GM21423 (cell line): ENCODE data around the gene PDZD2.
A peak's percentile ranks its signal among the peaks of the same experiment; 100 is the strongest.

Source experiments
- ATAC-seq: cut with Tn5 transposase; IDR thresholded peaks from one replicate; pipeline ENCODE4 v1.9.1; 2021; ENCODE audit warnings: mild to moderate bottlenecking, moderate library complexity; ENCODE audit not compliant: unreplicated experiment

The PDZD2 gene

DNA sequence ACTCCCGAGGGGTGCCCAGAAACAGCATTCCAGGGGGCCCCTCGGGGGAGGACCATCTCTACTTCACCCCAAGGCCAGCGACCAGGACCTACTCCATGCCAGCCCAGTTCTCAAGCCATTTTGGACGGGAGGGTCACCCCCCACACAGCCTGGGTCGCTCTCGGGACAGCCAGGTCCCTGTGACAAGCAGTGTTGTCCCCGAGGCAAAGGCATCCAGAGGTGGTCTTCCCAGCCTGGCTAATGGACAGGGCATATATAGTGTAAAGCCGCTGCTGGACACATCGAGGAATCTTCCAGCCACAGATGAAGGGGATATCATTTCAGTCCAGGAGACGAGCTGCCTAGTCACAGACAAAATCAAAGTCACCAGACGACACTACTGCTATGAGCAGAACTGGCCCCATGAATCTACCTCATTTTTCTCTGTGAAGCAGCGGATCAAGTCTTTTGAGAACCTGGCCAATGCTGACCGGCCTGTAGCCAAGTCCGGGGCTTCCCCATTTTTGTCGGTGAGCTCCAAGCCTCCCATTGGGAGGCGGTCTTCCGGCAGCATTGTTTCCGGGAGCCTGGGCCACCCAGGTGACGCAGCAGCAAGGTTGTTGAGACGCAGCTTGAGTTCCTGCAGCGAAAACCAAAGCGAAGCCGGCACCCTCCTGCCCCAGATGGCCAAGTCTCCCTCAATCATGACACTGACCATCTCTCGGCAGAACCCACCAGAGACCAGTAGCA, 451.3 kb downstream of the PDZD2 start:
- ATAC-seq = no peak

DNA sequence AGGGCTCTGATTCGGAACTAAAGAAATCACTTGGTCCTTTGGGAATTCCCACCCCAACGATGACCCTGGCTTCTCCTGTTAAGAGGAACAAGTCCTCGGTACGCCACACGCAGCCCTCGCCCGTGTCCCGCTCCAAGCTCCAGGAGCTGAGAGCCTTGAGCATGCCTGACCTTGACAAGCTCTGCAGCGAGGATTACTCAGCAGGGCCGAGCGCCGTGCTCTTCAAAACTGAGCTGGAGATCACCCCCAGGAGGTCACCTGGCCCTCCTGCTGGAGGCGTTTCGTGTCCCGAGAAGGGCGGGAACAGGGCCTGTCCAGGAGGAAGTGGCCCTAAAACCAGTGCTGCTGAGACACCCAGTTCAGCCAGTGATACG, 451.8 kb downstream of the PDZD2 start:
- no peak for ATAC-seq

DNA sequence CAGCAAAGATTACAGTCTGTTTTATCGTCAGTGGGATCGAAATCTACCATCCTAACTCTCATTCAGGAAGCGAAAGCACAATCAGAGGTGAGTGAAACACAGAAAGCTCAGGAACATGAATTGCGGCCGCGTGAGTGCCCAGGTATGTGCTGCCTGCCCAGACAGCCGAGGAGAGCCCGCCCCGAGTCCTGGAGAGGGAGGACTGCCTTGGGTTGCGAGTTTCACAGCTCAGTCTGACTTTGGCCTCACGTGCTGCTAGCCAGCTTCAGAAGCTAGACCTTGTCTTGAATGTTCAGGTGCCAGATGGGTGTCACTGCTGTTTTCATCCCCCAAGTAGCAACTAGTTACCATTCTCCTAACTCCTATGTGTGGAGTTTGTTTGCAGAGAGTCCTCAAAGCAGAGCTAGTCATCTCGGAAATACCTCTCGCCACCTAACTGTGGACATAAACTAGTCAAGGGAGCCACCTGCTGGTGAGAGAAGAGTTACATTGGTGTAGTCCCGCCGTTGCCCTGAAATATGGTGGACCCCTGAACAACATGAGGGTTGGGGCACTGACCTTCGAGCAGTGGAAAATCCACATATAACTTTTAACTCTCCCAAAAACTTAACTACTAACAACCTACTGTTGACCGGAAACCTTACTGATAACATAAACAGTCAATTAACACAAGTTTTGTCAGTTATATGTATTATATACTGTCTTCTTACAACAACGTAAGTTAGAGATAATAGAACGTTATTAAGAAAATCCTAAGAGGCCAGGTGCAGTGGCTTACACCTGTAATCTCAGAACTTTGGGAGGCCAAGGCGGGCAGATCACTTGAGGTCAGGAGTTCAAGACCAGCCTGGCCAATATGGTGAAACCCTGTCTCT, 454.2 kb downstream of the PDZD2 start:
- ATAC-seq = peak; percentile 88

DNA sequence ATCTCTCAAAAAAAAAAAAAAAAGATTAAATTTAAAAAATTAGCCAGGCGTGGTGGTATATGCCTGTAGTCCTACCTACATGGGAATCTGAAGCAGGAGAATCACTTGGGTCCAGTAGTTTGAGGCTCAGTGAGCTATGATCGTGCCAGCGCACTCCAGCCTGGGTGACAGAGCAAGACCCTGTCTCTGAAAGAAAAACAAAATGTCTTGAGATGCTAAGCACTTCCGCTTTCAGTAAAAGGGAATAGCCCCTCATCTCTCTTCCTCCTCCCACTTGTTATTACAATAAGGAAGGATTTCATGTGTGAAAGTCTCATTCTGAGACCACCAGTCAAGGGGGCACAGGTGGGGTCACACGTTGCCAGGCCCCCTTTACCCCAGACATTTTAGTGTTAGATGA, 455.8 kb downstream of the PDZD2 start:
- no peak for ATAC-seq

DNA sequence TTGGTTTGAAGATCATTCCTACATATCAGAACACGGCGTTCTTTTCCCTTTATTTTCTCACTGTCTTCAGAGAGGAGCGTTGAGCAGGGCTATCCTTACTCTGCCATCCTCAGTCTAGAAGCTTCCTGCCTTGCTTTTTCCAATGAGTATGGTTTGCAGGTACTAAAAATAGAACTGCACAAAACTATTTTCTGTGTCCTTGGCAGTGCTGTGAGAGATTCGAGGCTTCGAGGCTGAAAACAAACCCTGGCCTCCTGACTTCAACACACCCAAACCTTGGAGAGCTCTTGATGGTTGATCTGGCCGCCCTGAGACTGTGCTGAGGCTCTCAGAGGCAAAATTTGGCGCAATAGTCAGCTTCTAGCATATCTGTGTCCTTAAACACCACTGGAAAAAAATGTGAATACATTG, 456.3 kb downstream of the PDZD2 start:
- ATAC-seq = no peak

DNA sequence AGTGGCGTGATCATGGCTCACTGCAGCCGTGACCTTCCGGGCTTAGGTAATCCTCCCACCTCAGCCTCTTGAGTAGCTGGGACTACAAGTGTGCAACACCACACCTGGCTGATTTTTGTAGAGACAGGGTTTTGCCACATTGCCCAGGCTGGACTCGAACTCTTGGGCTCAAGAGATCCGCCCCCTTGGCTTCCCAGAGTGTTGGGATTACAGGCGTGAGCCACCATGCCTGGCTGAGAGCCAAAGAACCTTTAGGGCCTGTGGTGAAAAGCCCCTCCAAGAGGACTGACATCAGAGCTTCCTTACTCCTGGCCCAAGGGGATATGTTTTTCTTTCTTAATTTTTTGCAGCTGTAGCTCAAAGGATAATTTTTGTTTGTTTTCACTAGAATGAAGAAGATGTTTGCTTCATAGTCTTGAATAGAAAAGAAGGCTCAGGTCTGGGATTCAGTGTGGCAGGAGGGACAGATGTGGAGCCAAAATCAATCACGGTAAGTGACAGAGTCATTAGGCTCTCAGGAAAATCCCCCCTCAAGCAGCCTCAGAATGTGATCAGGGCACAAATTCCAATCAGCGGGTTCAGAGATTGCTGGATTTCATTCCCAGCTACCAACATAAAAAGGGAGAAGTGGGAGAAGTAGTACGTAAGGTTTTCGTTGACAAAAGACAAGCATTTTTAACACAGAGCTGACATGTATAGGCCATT, 458.1 kb downstream of the PDZD2 start:
- ATAC-seq = no peak

DNA sequence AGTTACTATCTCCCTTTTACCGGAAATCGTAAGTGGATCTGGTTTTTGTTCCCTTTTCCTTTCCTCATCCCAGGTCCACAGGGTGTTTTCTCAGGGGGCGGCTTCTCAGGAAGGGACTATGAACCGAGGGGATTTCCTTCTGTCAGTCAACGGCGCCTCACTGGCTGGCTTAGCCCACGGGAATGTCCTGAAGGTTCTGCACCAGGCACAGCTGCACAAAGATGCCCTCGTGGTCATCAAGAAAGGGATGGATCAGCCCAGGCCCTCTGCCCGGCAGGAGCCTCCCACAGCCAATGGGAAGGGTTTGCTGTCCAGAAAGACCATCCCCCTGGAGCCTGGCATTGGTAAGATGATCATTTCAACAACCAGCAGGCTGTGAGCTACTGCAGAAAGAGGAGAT, 459.4 kb downstream of the PDZD2 start:
- no peak for ATAC-seq

DNA sequence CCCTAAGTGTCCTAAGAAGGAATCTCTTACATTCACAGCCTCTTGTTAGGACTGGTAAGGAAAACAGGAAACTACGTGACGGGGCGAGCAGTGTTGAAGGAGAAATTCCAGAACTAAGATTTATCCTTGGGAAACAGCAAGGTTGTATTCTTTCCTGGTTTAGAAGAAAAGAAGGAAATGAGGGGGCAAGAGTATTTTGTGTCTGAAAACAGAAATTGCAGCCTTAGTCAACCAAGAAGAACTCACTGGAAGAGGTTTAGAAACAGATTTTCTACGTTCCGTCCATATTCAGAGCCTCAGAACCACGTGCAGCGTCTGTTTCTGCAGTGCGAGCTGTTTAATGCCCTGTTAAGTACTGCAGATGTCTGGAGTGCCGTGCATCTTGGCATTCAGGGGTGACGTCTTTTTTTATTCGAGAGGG, 460.0 kb downstream of the PDZD2 start:
- no peak for ATAC-seq

DNA sequence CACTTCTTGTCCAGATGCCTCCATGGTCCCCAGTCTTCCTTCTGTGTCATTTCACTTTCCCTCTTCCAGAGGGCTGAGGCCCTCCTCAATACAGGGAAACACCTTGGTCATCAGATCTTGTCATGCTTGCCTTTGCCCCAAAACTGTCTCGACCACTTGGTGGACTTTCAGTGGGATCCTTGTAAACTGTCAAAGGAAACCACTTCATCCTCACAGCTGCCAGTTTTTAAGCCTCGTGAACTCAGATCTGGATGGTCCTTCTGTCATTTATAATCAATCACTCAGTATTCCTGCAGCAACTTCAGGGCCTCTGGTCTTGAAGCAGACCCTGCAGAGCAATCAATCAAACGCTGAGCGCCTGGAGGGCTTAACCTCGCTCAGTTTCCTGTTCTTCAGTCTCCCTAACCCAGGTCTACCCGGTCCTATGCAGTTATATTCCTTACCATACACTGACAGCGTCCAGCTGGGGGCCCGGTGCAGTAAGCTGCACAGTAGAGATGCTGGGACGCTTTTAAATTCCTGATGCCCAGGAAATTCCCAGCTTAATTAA, 460.6 kb downstream of the PDZD2 start:
- ATAC-seq = no peak

DNA sequence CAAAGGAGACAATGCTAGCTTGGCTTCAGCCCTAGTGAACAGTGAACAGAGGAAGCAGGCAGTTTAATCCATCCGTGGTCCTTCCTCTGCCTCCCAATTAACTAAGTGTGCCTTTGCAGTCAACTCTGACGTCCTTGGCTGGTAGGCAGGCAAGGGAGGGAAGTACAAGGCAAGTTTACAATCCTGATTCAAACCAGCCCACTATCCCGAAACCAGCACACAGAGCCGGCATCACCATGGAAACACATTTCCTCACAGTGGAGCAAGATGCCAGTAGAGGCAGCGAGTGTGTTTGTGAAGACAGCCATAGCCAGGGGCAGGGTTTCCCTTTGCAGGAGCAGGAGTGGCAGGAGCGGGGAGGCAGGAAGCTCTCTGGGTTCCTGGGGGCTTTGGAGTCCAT, 461.3 kb downstream of the PDZD2 start:
- ATAC-seq = no peak

DNA sequence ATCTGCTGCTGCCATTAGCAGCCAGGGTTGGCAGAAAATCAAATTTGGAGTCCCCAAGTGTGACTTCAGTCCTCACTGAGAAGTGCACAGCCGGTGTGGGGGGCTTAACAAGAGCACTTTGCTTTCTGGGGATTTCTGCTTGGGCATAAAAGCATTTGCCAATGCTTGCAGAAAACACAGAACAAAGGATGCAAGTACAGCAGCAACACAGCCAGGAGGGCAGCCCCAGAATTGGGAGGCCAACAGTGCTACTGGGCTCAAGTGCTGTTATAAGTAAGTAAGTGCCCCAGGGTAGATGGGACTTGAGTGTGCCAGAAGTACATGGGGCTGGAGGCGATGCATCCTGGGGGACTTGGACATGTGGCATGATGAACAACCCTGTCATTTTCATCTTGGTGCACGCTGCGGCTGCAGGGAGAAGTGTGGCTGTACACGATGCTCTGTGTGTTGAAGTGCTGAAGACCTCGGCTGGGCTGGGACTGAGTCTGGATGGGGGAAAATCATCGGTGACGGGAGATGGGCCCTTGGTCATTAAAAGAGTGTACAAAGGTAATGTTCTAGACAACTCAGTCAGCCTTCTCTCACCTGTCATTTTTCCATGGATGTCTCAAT, 461.9 kb downstream of the PDZD2 start:
- ATAC-seq = no peak

DNA sequence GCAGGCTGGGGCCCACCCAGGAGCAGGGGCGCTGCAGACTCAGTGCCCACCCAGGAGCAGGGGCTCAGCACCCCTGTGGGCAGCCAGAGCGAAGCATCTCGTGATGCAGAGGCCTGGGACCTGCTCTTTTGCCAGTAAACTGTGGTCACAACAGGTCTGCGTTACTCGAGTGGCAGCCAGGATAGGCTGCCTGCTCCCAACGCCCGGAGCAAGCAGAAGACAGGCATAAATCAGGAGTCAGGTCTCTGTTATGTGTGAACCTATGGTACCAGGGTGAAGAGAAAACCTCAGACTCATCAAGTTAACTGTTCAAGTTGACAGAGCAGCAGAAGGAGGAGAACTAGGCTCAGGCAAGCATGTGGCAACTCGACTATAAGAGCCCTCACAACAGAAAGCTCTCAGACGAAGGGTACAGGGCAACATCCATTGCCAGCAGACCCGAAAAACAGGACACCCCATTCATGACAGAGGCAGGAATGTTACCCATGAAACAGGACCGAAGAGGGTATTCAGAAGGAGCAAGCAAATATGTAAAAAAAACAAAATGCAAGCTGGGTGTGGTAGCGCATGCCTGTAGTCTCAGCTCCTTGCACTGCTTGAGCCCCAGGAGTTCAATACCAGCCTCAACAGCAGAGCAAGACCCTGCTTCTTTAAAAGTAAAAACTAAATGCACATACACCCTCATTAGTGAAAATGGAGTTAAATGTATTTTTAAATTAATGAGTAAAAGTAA, 463.5 kb downstream of the PDZD2 start:
- no peak for ATAC-seq

DNA sequence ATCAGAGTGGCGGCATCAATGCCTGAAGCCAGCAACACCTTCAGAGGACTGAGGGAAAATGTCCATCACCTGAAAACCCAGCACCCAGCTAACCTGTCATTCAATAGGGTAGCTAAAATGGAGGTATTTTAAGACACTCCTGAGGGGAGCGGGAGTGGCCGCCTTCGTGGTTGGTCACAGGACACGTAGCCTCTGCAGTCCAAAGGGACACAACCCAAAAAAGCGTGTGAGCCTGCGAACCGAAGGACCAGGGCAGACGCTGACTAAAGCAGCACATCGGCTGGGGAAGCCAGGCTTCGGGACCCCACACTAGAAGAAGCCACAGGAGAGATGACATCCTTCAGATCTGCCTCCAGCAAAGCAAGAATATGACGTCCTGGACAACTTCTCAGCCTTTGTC, 464.6 kb downstream of the PDZD2 start:
- ATAC-seq = no peak

DNA sequence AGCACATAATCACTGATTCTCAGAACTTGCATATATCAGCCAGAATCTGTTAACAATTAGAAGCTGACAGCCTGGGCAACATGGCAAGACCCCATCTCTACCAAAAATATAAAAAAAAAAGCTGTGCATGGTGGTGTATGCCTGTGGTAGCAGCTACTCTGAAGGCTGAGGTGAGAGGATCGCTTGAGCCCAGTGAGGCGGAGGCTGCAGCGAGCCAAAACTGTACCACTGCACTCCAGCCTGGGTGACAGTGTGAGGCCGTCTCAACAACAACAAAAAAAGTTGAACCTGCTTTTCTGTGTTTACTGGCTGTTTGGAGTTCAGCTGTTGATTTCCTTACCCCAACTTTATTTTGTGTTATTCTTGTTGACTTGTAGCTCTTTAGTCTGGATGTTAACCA, 468.4 kb downstream of the PDZD2 start:
- ATAC-seq = no peak

DNA sequence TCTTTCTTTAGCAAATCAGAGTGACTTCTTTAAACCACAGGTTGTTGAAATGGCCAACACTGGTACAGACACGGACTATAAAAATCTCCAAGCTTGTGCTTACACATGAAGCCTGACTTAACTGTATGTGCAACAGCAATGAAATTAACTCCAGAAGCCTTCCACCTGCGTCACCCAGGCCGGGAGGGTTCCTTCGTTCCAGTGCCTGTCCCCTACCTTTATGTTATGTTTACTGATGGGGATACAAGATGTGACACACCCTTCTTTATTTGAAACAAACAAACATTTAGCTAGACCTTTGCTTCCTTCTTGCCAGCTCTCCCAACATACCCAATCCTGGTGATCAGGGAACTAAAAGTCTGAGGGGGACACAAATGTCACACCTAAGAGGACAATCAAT, 469.2 kb downstream of the PDZD2 start:
- ATAC-seq = no peak

DNA sequence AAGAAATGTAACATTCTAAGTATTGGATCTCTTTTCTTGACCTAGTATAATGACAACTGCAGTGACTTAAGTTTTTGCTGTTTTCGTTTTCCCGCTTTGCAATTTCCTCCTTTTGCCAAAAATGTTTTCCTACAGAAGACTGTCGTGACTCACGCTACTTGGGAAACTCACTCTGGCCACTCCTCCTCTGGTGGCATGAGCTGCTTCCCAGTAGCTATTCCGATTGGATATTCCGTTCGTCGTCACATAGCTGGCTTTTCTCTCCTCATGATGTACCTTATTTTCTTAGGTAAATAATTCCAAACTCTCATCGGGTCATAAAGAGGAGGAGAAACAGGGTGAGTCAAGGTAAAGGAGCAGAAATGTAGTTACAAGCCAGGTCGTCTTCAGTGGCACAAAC, 470.3 kb downstream of the PDZD2 start:
- no peak for ATAC-seq

DNA sequence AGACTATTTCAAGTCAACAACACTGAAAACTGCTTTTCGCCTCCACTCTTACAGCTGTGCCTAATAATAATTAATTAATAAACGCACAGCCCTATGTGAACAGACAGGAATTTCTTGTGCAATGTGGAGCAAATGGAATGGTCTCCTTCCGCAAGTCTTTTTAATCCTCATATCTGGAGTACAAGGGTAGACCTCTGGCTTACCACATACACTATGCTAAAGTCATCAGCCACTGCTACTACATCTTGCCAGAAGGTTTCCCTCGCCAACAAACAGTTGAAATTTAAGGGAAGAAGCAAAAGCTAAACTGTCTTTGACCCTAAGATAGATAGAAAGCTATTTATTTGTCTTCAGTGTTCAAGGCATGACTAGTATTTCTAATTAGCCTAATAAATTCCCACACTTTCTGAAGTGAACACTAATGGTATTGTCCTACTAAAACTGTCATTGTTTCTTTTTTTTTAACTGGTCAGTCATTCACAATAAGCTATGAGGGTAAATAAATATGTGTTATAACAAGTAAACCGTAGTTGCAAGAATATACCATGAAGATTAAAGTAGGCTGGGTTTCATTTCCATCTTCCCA, 471.3 kb downstream of the PDZD2 start:
- no peak for ATAC-seq

DNA sequence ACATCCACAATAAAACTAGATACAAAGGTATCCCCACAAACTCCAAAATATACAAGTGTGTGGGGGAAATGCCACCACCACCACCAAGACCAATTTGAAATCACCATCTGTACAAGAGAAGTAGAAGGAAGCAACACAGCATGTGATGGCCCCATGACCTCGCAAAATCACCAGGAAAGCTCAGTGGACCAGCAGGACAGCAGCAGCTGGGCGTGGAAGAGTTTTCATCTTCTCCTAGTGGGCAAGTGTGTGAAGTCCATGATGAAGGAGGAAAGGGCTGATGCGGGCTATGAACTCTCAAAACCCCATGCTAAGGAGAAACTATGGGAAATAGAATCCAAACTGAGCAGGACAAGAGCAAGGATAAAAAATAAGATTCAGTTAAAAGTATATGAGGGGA, 477.1 kb downstream of the PDZD2 start:
- no peak for ATAC-seq

DNA sequence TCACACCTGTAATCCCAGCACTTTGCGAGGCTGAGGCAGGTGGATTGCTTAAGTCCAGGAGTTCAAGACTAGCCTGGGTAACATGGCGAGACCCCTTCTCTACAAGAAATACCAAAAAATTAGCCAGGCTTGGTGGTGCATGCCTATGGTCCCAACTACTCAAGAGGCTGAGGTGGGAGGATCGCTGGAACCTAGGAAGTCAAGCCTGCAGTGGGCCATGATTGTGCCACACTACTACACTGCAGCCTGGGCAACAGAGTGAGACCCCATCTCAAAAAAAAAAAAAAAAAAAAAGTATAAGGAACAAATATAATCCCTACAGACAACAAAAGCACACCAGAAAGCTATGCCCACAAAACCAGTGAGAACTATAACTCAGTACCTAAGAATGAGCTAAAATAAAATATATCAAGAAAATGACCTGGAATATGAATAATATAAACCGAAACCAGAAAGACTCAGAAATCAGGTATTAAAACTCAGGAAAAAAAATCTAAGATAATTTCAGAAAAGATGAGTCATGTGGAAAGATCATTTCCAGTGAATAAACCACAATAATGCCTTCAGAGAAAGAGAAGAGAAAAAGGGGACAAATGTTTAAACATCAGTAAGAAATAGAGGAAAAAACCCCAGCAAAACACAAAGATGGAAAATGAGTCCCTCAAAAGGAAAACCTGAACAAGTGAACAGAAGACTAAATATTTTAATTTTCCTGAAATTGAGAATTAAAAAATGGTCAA, 477.8 kb downstream of the PDZD2 start:
- no peak for ATAC-seq
